ENCODE measurements around the gene ORC1.

The ORC1 gene

DNA sequence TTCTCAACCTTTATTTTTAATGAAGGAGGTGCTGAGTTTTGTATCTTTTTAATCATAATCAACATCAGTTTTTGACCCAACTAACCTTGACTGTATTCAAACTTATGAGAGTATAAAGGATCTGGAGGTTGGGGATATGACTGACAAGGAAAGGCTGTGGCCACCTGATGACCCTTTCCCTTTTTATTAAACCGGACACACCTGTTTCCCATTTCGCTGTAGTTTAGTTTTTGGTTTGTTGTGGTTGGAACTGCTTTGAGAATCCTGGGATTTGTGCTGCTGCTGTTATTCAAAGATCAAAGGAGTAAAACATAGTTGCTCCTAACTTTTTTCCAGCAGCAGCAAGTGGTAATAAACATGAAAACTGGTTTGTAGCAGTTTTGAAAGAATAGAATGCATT, 12.6 kb upstream of the ORC1 start:
- DNase-seq (ENCODE audit: low read depth): no peak
- TF ChIP-seq, protein P1, sequence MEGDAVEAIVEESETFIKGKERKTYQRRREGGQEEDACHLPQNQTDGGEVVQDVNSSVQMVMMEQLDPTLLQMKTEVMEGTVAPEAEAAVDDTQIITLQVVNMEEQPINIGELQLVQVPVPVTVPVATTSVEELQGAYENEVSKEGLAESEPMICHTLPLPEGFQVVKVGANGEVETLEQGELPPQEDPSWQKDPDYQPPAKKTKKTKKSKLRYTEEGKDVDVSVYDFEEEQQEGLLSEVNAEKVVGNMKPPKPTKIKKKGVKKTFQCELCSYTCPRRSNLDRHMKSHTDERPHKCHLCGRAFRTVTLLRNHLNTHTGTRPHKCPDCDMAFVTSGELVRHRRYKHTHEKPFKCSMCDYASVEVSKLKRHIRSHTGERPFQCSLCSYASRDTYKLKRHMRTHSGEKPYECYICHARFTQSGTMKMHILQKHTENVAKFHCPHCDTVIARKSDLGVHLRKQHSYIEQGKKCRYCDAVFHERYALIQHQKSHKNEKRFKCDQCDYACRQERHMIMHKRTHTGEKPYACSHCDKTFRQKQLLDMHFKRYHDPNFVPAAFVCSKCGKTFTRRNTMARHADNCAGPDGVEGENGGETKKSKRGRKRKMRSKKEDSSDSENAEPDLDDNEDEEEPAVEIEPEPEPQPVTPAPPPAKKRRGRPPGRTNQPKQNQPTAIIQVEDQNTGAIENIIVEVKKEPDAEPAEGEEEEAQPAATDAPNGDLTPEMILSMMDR (IDR thresholded peaks at IDR 0.05; ENCODE audit: low read length, missing control alignments): no peak
- no peak overlapping the region for H3K4me3 ChIP-seq (replicated peaks; ENCODE audit: low read depth, low read length)

GRCh38 chr1:52414942-52415341, 10.7 kb upstream of the ORC1 start:
- no peak overlapping the region for H3K4me3 ChIP-seq (replicated peaks; ENCODE audit: low read depth, low read length)
- DNase-seq (ENCODE audit: low read depth): no peak
- TF ChIP-seq, protein P1 (IDR thresholded peaks at IDR 0.05; ENCODE audit: low read length, missing control alignments): no peak

DNA sequence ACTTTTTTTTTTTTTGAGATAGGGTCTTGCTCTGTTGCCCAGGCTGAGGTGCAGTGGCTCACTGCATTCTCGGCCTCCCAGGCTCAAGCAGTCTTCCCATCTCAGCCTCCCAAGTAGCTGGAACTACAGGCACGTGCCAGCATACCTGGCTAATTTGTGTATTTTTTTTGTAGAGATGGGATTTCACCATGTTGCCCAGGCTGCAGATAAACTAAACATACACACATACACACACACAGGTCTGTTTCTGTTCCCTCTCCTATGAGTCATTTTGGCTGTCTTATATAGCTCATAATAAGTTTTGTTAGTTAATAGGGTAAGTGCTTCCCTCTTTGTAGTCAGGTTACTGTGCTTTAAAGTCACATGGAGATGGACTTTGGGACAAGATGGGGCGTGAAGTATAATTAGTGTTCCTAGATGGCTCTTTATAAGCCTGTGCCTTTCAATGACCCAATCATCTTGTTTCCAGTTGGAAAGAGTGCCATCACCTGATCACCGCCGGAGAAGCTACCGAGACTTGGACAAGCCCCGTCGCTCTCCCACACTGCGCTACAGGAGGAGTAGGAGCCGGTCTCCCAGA, 9.3 kb upstream of the ORC1 start:
- no peak overlapping the region for H3K4me3 ChIP-seq (replicated peaks; ENCODE audit: low read depth, low read length)
- TF ChIP-seq, protein P1 (IDR thresholded peaks at IDR 0.05; ENCODE audit: low read length, missing control alignments): no peak
- no peak for DNase-seq (ENCODE audit: low read depth)

DNA sequence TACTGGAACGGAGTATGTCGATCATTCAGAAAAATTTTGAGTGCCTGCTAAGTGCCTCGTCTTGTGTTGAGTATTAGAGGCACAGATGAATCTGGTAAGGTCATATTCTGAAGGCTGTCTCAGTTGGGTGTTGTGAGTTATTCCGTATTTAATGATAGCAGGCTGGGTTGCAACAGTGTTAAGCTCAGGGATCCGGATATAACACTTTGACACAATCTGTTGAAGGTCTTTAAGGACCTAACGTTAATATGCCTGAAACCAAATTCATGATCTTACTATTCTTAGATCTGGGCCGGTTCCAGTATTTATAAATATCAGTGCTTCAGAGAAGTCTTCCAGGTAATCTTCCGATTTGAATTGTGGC, 734 bp upstream of the ORC1 start:
- H3K4me3 ChIP-seq (replicated peaks; ENCODE audit: low read depth, low read length): peak overlapping the region; percentile 90
- TF ChIP-seq, protein P1 (IDR thresholded peaks at IDR 0.05; ENCODE audit: low read length, missing control alignments): no peak
- DNase-seq (ENCODE audit: low read depth): no peak

- TF ChIP-seq, protein P1 (IDR thresholded peaks at IDR 0.05; ENCODE audit: low read length, missing control alignments): no peak
- DNase-seq (ENCODE audit: low read depth): peak; percentile 78
- H3K4me3 ChIP-seq (replicated peaks; ENCODE audit: low read depth, low read length): peak overlapping the region; percentile 90
Measured at GRCh38 chr1:52403566-52404115, 582 bp downstream of the ORC1 start.

GRCh38 chr1:52402860-52403240, 1.4 kb downstream of the ORC1 start:
- TF ChIP-seq, protein P1 (IDR thresholded peaks at IDR 0.05; ENCODE audit: low read length, missing control alignments): no peak
- H3K4me3 ChIP-seq (replicated peaks; ENCODE audit: low read depth, low read length): no peak overlapping the region
- DNase-seq (ENCODE audit: low read depth): no peak

GRCh38 chr1:52400131-52400530, 4.1 kb downstream of the ORC1 start:
- H3K4me3 ChIP-seq (replicated peaks; ENCODE audit: low read depth, low read length): no peak overlapping the region
- no peak for DNase-seq (ENCODE audit: low read depth)
- TF ChIP-seq, protein P1 (IDR thresholded peaks at IDR 0.05; ENCODE audit: low read length, missing control alignments): no peak

Measured in fibroblast of pulmonary artery (primary cell).